Left ventricle myocardium inferior (tissue), 1 donor: Measurements from ENCODE around the gene CLMN. TPM values are rescaled to one million over a fixed set of nuclear protein-coding genes. Genes with fewer than 3 reads are reported as not detected.

Source experiments
- DNase-seq: peaks from one replicate; pipeline ENCODE4 v3.0.0-alpha.2; 2020
- H3K27ac ChIP-seq: fragments of 200-600 bp; replicated peaks from 2 replicates; pipeline ENCODE4 v1.8.0; 2021
- H3K27me3 ChIP-seq: fragments of 200-600 bp; 2 replicates; pipeline ENCODE4 v1.8.0; 2021; ENCODE audit warnings: low read depth
- H3K36me3 ChIP-seq: fragments of 200-600 bp; 2 replicates; pipeline ENCODE4 v1.8.0; 2021
- H3K4me1 ChIP-seq: fragments of 200-600 bp; 2 replicates; pipeline ENCODE4 v1.8.0; 2021
- H3K4me3 ChIP-seq: fragments of 200-600 bp; 2 replicates; pipeline ENCODE4 v1.8.0; 2021; ENCODE audit warnings: mild to moderate bottlenecking, moderate library complexity
- H3K9me3 ChIP-seq: fragments of 200-600 bp; replicated peaks from 2 replicates; pipeline ENCODE4 v1.8.0; 2021
- CTCF ChIP-seq: fragments of 200-600 bp; IDR thresholded peaks from 2 replicates; pipeline ENCODE4 v1.8.0; 2021; ENCODE audit warnings: antibody characterized with exemption, mild to moderate bottlenecking, borderline replicate concordance
- intact Hi-C: fragments of 100-400 bp; cut with micrococcal nuclease; formaldehyde crosslinking; loops from one replicate; pipeline ENCODE4 v1.11.0; 2022
- total RNA-seq: library from RNA; stranded (reverse); fragmentation: NEBNext Ultra II Directional; extraction: Animal tissue kit (Norgen Biotek cat#: 25700); gene quantifications from one replicate; pipeline ENCODE4 v1.2.1, GENCODE V29; 2021
- donor health status: DM: no; HTN: yes; CAD: no; lungs with severe emphysema.

Gene CLMN
- total RNA-seq, 1 donor from 2014 or later = 3.7 TPM

- no peak overlapping the region for H3K4me3 ChIP-seq
- intact Hi-C loops = no loop called here
- H3K9me3 ChIP-seq = no peaks in the 10 kb centered on the region
- no peaks in the 10 kb centered on the region for H3K4me1 ChIP-seq
- H3K36me3 ChIP-seq = no peaks in the 10 kb centered on the region
- DNase-seq = no peak
- no peak overlapping the region for H3K27ac ChIP-seq
- H3K27me3 ChIP-seq = peaks cover 13% of the 10 kb centered on the region
- TF ChIP-seq CTCF = no peak
Measured at GRCh38 chr14:95326987-95327386, 7.3 kb upstream of the CLMN start.

- Histone ChIP-seq H3K4me3 (no peak overlapping the region), H3K4me1 (peaks cover 22% of the 10 kb centered on the region), H3K27ac (no peak overlapping the region), H3K9me3 (no peaks in the 10 kb centered on the region), H3K27me3 (peaks cover 13% of the 10 kb centered on the region), H3K36me3 (no peaks in the 10 kb centered on the region)
- DNase-seq = no peak
- intact Hi-C loops = no loop called here
- TF ChIP-seq CTCF = no peak
Measured at GRCh38 chr14:95323917-95324316, 4.2 kb upstream of the CLMN start.

GRCh38 chr14:95323361-95323760 lies 3.7 kb upstream of the CLMN start:
- no peak overlapping the region for H3K27ac ChIP-seq

GRCh38 chr14:95322651-95323050 lies 2.9 kb upstream of the CLMN start:
- no peak for TF ChIP-seq CTCF
- H3K27ac ChIP-seq = no peak overlapping the region
- intact Hi-C loops = no loop called here

More at GRCh38 chr14:95323361-95323760, 3.7 kb upstream of the CLMN start:
- Histone ChIP-seq H3K9me3 (no peaks in the 10 kb centered on the region), H3K27me3 (peaks cover 13% of the 10 kb centered on the region), H3K4me3 (no peak overlapping the region), H3K4me1 (peaks cover 27% of the 10 kb centered on the region), H3K36me3 (no peaks in the 10 kb centered on the region)
- intact Hi-C loops = no loop called here
- TF ChIP-seq CTCF = no peak
- DNase-seq = no peak

GRCh38 chr14:95321693-95322455 lies 2.2 kb upstream of the CLMN start:
- no peak overlapping the region for H3K27ac ChIP-seq
- intact Hi-C loops = no loop called here

More at GRCh38 chr14:95322651-95323050, 2.9 kb upstream of the CLMN start:
- Histone ChIP-seq H3K36me3 (no peaks in the 10 kb centered on the region), H3K9me3 (no peaks in the 10 kb centered on the region), H3K4me1 (peaks cover 29% of the 10 kb centered on the region), H3K27me3 (peaks cover 11% of the 10 kb centered on the region), H3K4me3 (no peak overlapping the region)
- DNase-seq = no peak

More at GRCh38 chr14:95321693-95322455, 2.2 kb upstream of the CLMN start:
- DNase-seq = no peak
- Histone ChIP-seq H3K4me3 (no peak overlapping the region), H3K4me1 (peaks cover 32% of the 10 kb centered on the region), H3K27me3 (peaks cover 8% of the 10 kb centered on the region), H3K9me3 (no peaks in the 10 kb centered on the region), H3K36me3 (no peaks in the 10 kb centered on the region)
- no peak for TF ChIP-seq CTCF
